SHP77 treated with DMSO at 0.1 percent for 48 hours (cell line): ENCODE data around the gene ASB13.

Experiments used
- DNase-seq: peaks from one replicate; lab custom pipeline; 2025; lab: John Stamatoyannopoulos, UW

The ASB13 gene

DNA sequence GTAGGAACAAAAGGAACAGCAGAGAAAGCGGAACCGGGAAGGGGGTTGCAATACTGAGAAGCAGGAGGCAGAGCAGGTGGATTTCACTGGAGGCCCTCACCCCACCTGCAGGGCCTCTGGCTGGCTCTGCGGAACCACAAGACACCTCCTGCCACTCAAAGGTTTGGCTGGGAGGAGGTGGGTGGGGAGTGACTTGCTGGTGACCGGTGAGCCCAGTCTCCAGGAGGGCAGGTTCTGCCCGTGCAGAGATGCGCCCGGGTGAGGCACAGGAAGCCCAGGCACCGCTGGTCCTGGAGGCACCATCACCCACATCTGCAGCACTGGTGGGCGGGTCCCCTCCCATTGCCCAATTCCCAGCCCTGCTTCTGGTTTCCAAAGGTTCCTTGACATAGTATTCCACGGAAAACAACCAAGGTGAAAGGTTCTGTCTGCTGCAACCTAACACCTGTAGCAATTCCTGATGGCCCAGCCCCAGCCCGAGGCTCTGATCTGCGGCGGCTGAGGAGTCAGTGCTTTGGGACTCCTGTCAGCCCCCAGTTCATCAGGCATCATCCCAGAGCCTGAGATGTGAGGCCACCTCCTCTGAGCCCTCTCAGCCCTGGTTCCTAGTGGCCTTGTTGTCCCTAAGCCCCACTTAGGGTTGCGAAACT, 77.3 kb downstream of the ASB13 start:
- no peak for DNase-seq
